Sigmoid colon (tissue), 7 donors: ENCODE results near the gene SELE. TPM values are rescaled to one million over a fixed set of nuclear protein-coding genes. Genes with fewer than 3 reads are reported as not detected.

Experiments
- DNase-seq: peaks from one replicate; pipeline ENCODE4 v3.0.0-alpha.2; 2019
- H3K27ac ChIP-seq, 4 donors: fragments of 200-600 bp; sonication (generic); one replicate each; pipeline ENCODE4 v1.5.1; 2016 to 2019; ENCODE audit warnings: mild to moderate bottlenecking in 1 of 4
- H3K27me3 ChIP-seq, 3 donors: fragments of 200-600 bp; sonication (generic); one replicate each; pipeline ENCODE4 v1.5.1; 2019; ENCODE audit warnings: mild to moderate bottlenecking in 1 of 3
- H3K36me3 ChIP-seq, 4 donors: fragments of 200-600 bp; sonication (generic); one replicate each; pipeline ENCODE4 v1.5.1; 2016 to 2019
- H3K4me1 ChIP-seq, 4 donors: fragments of 200-600 bp; sonication (generic); one replicate each; pipeline ENCODE4 v1.5.1; 2017 to 2019
- H3K4me3 ChIP-seq, 4 donors: fragments of 200-600 bp; sonication (generic); one replicate each; pipeline ENCODE4 v1.5.1; 2017 to 2019; ENCODE audit warnings: mild to moderate bottlenecking in 2 of 4, moderate library complexity in 1 of 4
- H3K9me3 ChIP-seq, 4 donors: fragments of 200-600 bp in 3 of 4; sonication (generic) in 3 of 4; one replicate each; pipeline versions ENCODE4 v1.5.1 to v1.6.1; 2013 to 2019
- EP300 ChIP-seq, 4 donors: sonication (generic); formaldehyde crosslinking; IDR thresholded peaks; one replicate each; pipeline ENCODE4 v1.6.1; 2017; ENCODE audit warnings: antibody characterized with exemption in 4 of 4
- POLR2A ChIP-seq, 2 donors: fragments of 450-650 bp; IDR thresholded peaks; one replicate each; pipeline ENCODE4 v1.6.1; 2016; ENCODE audit warnings: antibody characterized with exemption in 2 of 2, mild to moderate bottlenecking in 2 of 2, moderate library complexity in 2 of 2
- POLR2AphosphoS5 ChIP-seq, 4 donors: sonication (generic); formaldehyde crosslinking; IDR thresholded peaks; one replicate each; pipeline ENCODE4 v1.6.1; 2017; ENCODE audit warnings: antibody characterized with exemption in 4 of 4
- WGBS, 2 donors: extraction: QIAGEN DNeasy Blood & Tissue Kit; methylation state at CpG; one replicate each; pipeline ENCODE4 v1.1.7; 2013; 5-methylcytosine and 5-hydroxymethylcytosine counted together
- intact Hi-C: fragments of 100-400 bp; cut with DNase I; formaldehyde crosslinking; loops from one replicate; pipeline ENCODE4 v1.15.1; 2023
- polyA plus RNA-seq, 3 donors: library from polyadenylated mRNA; stranded (reverse); fragments of 200-250 nt; gene quantifications; one replicate each; pipeline ENCODE4 v1.2.3, GENCODE V29; 2013
- total RNA-seq, 4 donors: library from RNA; depleted of rRNA; stranded (reverse); fragments of >200 nt; gene quantifications; one replicate each; pipeline ENCODE4 v1.1.0, GENCODE V29; 2016
- TF ChIP-seq, protein P1 (sequence below), 4 experiments: fragments of 450-650 bp in 3 of 4; fragments of 200-600 bp in 1 of 4; IDR thresholded peaks; one replicate each; pipeline ENCODE4 v1.5.1; 2016 to 2019; ENCODE audit warnings: antibody characterized with exemption in 4 of 4, mild to moderate bottlenecking in 3 of 4, moderate library complexity in 2 of 4
- donor health status: healthy with polysubstance abuse.
- donor health status: Bipolar disorder and iron deficiency.
- donor health status: healthy.

SELE gene
- total and polyA plus RNA-seq, 7 donors = under 0.01 to 20.1 (median 1.2) TPM; not detected in 4

DNA sequence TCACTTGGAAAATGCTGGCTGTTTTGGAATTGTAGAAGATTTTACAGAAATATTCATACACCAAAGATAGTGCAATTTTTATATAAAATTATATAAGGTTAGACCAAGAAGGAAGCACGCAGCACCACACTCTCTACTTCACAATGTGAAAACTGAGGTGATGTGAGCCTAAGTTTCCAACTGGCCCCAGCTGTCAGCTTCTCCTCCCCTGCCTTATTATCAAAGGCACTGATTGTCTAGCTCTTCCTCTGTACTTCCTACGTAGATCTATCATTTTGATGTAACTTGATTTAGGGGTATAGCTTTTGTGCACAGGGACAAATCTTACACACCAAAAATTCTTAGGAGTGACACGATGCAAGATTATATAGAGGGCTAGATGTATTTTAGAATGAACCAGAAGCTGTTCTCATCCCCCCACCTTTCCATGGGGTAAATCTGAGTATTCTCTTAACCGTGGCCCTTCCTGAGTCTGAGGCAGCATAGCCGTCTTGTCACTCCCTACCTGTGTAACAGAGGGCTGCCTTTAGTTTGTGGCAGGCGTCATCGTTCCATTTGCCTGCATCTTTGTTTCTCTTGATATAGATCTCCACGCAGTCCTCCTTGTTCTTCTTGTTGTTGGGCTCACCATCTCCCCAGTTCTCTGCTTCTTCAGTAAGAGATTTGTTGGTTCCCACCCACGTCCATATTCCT is 25.8 kb downstream of the SELE start:
- Histone ChIP-seq H3K36me3 (no peaks in the 10 kb centered on the region), H3K4me3 (no peak overlapping the region), H3K4me1 (peaks cover 0 to 6% (median 0%) of the 10 kb centered on the region in 4 donors), H3K27ac (no peak overlapping the region), H3K27me3 (no peaks in the 10 kb centered on the region), H3K9me3 (no peaks in the 10 kb centered on the region)
- WGBS, 2 donors = 61 to 86% methylated on average over 9 of the region's 9 CpGs
- DNase-seq = no peak
- TF ChIP-seq POLR2A (IDR thresholded peaks at IDR 0.05) = no peak
- TF ChIP-seq POLR2AphosphoS5 (IDR thresholded peaks at IDR 0.05) = no peak
- no peak for TF ChIP-seq EP300 (IDR thresholded peaks at IDR 0.05)
- TF ChIP-seq, protein P1, sequence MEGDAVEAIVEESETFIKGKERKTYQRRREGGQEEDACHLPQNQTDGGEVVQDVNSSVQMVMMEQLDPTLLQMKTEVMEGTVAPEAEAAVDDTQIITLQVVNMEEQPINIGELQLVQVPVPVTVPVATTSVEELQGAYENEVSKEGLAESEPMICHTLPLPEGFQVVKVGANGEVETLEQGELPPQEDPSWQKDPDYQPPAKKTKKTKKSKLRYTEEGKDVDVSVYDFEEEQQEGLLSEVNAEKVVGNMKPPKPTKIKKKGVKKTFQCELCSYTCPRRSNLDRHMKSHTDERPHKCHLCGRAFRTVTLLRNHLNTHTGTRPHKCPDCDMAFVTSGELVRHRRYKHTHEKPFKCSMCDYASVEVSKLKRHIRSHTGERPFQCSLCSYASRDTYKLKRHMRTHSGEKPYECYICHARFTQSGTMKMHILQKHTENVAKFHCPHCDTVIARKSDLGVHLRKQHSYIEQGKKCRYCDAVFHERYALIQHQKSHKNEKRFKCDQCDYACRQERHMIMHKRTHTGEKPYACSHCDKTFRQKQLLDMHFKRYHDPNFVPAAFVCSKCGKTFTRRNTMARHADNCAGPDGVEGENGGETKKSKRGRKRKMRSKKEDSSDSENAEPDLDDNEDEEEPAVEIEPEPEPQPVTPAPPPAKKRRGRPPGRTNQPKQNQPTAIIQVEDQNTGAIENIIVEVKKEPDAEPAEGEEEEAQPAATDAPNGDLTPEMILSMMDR (IDR thresholded peaks at IDR 0.05) = no peak
- intact Hi-C loops = no loop called here

DNA sequence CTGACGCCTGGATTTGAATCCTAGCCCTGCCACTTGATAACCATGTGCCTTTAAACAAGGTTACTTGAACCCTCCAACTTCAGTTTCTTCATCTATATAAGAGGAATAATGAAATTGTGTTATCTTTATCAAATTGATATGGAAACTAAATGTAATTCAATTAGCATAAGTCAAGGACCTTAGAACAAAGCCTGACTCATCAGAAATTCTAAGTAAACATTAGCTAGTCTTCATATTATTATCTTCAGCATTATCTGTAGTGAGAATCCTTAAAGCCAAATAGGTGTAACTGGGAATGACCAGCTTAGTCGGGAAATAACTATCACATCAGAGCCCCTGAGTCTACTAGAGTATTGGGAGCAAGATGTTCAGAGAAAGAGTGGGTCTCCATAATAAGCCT is 29.1 kb downstream of the SELE start:
- H3K27me3 ChIP-seq = no peaks in the 10 kb centered on the region
- no peaks in the 10 kb centered on the region for H3K9me3 ChIP-seq
- no peak overlapping the region for H3K27ac ChIP-seq
- H3K4me3 ChIP-seq = no peak overlapping the region
- no peaks in the 10 kb centered on the region for H3K4me1 ChIP-seq
- TF ChIP-seq POLR2A (IDR thresholded peaks at IDR 0.05) = no peak
- no peak for TF ChIP-seq POLR2AphosphoS5 (IDR thresholded peaks at IDR 0.05)
- TF ChIP-seq EP300 (IDR thresholded peaks at IDR 0.05) = no peak
- TF ChIP-seq, protein P1 (IDR thresholded peaks at IDR 0.05) = no peak
- no peaks in the 10 kb centered on the region for H3K36me3 ChIP-seq
- no peak for DNase-seq
- WGBS, 2 donors = 83 to 84% methylated on average over 2 of the region's 2 CpGs
- intact Hi-C loops = no loop called here

DNA sequence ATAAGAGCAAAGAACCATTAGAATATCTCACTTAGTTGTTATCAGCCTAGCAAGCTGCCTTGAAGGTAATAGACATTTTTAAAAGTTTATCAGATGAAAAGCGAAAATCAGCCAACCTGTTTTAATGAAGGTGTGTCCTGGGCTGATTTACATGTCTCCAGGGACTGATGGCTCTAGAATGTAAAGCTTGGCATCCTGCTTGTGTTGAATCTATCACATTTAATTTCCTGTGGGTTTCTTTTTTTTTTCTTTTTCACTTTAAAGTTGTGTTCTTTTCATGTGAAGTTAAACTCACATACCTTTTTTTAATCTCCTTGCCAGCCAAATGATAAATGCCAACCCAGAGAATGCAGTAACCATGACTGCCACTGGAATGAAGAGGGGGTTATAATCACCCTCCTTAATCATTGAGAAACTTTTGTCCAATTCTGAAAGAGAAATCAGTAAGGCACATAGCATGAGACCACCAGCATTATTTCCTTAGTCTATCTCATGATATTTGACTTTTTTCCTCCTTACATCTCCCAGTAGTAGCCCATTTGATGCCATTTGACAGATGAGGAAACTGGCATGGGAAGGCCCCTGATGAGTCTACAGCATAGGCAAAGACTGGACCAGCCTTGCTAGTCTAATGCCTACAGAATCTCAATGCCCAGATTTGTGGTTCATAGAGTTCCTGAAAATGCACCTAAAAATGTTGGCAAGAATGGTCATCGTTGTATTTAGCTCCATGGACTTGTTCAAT is 32.4 kb downstream of the SELE start:
- Histone ChIP-seq H3K4me3 (no peak overlapping the region), H3K4me1 (no peaks in the 10 kb centered on the region), H3K36me3 (no peaks in the 10 kb centered on the region), H3K27me3 (no peaks in the 10 kb centered on the region), H3K9me3 (no peaks in the 10 kb centered on the region), H3K27ac (no peak overlapping the region)
- WGBS, 2 donors = 53 to 94% methylated on average over 2 of the region's 2 CpGs
- intact Hi-C loops = no loop called here
- TF ChIP-seq POLR2A (IDR thresholded peaks at IDR 0.05) (no peak), POLR2AphosphoS5 (IDR thresholded peaks at IDR 0.05) (no peak), EP300 (IDR thresholded peaks at IDR 0.05) (no peak)
- TF ChIP-seq, protein P1 (IDR thresholded peaks at IDR 0.05) = no peak
- DNase-seq = no peak

DNA sequence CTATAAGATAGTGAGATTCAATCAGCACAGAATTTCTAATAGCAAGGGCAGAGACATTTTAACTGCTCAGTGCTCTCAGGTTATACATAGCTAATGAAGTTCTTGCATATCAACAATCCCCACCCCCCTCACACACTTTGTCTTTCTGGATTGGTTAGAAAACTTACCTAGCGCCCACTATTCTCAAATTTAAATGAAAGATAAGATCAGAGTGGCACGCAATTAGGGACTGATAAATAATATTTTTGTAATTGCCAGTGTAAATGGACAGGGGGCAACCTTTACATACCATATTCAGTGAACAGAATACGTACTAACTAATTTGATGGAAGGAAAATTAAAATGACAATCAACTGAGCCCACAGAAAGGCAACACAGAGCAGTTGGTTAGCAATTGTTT is 34.2 kb downstream of the SELE start:
- intact Hi-C loops = no loop called here
- WGBS, 2 donors = 69 to 89% methylated on average over 3 of the region's 3 CpGs
- Histone ChIP-seq H3K4me3 (no peak overlapping the region), H3K4me1 (no peaks in the 10 kb centered on the region), H3K9me3 (no peaks in the 10 kb centered on the region), H3K36me3 (no peaks in the 10 kb centered on the region), H3K27ac (no peak overlapping the region), H3K27me3 (no peaks in the 10 kb centered on the region)
- no peak for TF ChIP-seq POLR2AphosphoS5 (IDR thresholded peaks at IDR 0.05)
- TF ChIP-seq EP300 (IDR thresholded peaks at IDR 0.05) = no peak
- TF ChIP-seq POLR2A (IDR thresholded peaks at IDR 0.05) = no peak
- TF ChIP-seq, protein P1 (IDR thresholded peaks at IDR 0.05) = no peak
- DNase-seq = no peak
